Uterus (tissue), 4 donors: Measurements from ENCODE around the gene TMEM62. TPM values are rescaled to one million over a fixed set of nuclear protein-coding genes. Genes with fewer than 3 reads are reported as not detected.

Experiments used
- DNase-seq, 2 donors: peaks; one replicate each; pipeline ENCODE4 v3.0.0-alpha.2; 2019 to 2020
- H3K27ac ChIP-seq, 2 donors: fragments of 200-600 bp; sonication (generic); 1 replicate in 1 of 2; 2 replicates in 1 of 2; pipeline ENCODE4 v1.5.1; 2016 to 2018
- H3K27me3 ChIP-seq, 2 donors: fragments of 200-600 bp; sonication (generic); one replicate each; pipeline ENCODE4 v1.5.1; 2018 to 2019; ENCODE audit warnings: control low read depth in 1 of 2
- H3K36me3 ChIP-seq, 2 donors: fragments of 200-600 bp; sonication (generic); one replicate each; pipeline ENCODE4 v1.5.1; 2019; ENCODE audit warnings: control low read depth in 1 of 2
- H3K4me1 ChIP-seq, 2 donors: fragments of 200-600 bp; sonication (generic); one replicate each; pipeline ENCODE4 v1.5.1; 2018 to 2019; ENCODE audit warnings: control low read depth in 1 of 2
- H3K4me3 ChIP-seq, 2 donors: fragments of 200-600 bp; sonication (generic); 1 replicate in 1 of 2; 2 replicates in 1 of 2; pipeline ENCODE4 v1.5.1; 2018 to 2019; ENCODE audit warnings: mild to moderate bottlenecking in 1 of 2
- H3K9me3 ChIP-seq, 2 donors: fragments of 200-600 bp; sonication (generic); one replicate each; pipeline ENCODE4 v1.5.1; 2019; ENCODE audit warnings: control low read depth in 1 of 2
- POLR2A ChIP-seq, 2 donors: fragments of 450-650 bp; IDR thresholded peaks; one replicate each; pipeline ENCODE4 v1.6.1; 2016; ENCODE audit warnings: antibody characterized with exemption in 2 of 2, mild to moderate bottlenecking in 1 of 2, moderate library complexity in 1 of 2
- intact Hi-C: fragments of 100-400 bp; cut with DNase I; formaldehyde crosslinking; loops from one replicate; pipeline ENCODE4 v1.15.1; 2023; ENCODE audit warnings: low total_unique reads
- total RNA-seq, 4 donors: library from RNA; depleted of rRNA in 3 of 4; stranded (reverse); fragments of >200 nt in 3 of 4; gene quantifications; one replicate each; pipeline versions ENCODE4 v1.1.0 to v1.2.4, GENCODE V29; 2014 to 2023
- TF ChIP-seq, protein P1 (sequence below), 4 experiments: fragments of 200-600 bp in 2 of 4; fragments of 450-650 bp in 2 of 4; sonication (generic) in 2 of 4; IDR thresholded peaks; one replicate each; pipeline ENCODE4 v1.5.1; 2016 to 2019; ENCODE audit warnings: antibody characterized with exemption in 4 of 4, mild to moderate bottlenecking in 2 of 4, moderate library complexity in 1 of 4
- donor health status: DM: yes; HTN: yes; CAD: no.

TMEM62 gene
- total RNA-seq: 10 to 100 TPM; 18.8 to 56.6 (median 22.5) TPM

GRCh38 chr15:43133430-43134156 lies at the start of gene TMEM62:
TSS of gene TMEM62 (plus strand) at chr15:43133586. CDS start at chr15:43133803, 217 bp downstream.
- intact Hi-C loops: no loop called here
- TF ChIP-seq, protein P1, sequence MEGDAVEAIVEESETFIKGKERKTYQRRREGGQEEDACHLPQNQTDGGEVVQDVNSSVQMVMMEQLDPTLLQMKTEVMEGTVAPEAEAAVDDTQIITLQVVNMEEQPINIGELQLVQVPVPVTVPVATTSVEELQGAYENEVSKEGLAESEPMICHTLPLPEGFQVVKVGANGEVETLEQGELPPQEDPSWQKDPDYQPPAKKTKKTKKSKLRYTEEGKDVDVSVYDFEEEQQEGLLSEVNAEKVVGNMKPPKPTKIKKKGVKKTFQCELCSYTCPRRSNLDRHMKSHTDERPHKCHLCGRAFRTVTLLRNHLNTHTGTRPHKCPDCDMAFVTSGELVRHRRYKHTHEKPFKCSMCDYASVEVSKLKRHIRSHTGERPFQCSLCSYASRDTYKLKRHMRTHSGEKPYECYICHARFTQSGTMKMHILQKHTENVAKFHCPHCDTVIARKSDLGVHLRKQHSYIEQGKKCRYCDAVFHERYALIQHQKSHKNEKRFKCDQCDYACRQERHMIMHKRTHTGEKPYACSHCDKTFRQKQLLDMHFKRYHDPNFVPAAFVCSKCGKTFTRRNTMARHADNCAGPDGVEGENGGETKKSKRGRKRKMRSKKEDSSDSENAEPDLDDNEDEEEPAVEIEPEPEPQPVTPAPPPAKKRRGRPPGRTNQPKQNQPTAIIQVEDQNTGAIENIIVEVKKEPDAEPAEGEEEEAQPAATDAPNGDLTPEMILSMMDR (IDR thresholded peaks at IDR 0.05): peak in 2 of 4 experiments; percentile 1 to 6
- peak; percentile 38 to 67 for TF ChIP-seq POLR2A (IDR thresholded peaks at IDR 0.05)
- Histone ChIP-seq H3K27ac (peak within 1 kb of the TSS; percentile 77 to 84), H3K4me1 (no peaks in the 10 kb centered on the region), H3K9me3 (no peaks in the 10 kb centered on the region), H3K36me3 (no peaks in the 10 kb centered on the region), H3K4me3 (peak within 1 kb of the TSS; percentile 63 to 87), H3K27me3 (no peaks in the 10 kb centered on the region)
- peak; percentile 62 to 72 for DNase-seq

- Histone ChIP-seq H3K27me3 (no peaks in the 10 kb centered on the region), H3K36me3 (no peaks in the 10 kb centered on the region), H3K4me1 (peaks cover 0 to 10% of the 10 kb centered on the region in 2 donors), H3K9me3 (no peaks in the 10 kb centered on the region), H3K27ac (peak overlapping the region; percentile 66 to 71), H3K4me3 (no peak overlapping the region)
- intact Hi-C loops: no loop called here
- TF ChIP-seq, protein P1 (IDR thresholded peaks at IDR 0.05): no peak
- TF ChIP-seq POLR2A (IDR thresholded peaks at IDR 0.05): no peak
- DNase-seq: no peak
These were observed 47.5 kb upstream of the TMEM62 start for GRCh38 chr15:43085921-43086320.

DNA sequence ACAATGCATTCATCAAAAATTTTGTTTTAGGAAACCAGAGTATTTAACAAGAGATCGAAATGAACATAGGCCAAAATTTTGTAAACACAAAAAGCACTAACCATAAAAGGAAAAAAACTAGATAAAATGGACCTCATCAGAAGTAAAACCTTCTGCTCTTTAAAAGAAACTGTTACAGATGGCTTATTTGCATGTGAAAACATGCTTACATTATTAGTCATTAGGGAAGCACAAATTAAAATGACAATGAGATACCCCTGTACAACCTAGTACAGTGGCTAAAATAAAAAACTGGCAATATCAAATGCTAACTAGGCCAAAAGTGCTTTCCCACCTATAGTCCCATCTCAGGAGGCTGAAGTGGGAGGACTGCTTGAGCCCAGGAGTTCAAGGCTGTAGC lies 46.8 kb upstream of the TMEM62 start:
- no peak for TF ChIP-seq POLR2A (IDR thresholded peaks at IDR 0.05)
- TF ChIP-seq, protein P1 (IDR thresholded peaks at IDR 0.05): no peak
- peak overlapping the region; percentile 66 to 71 for H3K27ac ChIP-seq

DNA sequence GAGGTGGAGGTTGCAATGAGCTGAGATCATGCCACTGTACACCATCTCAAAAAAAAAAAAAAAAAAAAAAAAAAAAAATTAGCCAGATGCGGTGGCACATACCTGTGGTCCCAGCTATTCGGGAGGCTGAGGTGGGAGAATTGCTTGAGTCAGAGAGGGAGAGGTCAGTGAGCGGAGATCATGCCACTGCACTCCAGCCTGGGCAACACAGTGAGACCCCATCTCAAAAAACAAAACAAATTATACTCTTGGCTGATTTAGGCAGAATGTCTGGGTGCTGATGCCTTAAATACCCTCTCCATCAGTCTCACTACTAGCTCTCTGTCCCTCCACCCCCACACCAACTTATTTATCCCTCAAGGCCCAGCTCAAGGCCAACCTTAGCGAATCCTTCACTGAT lies 41.5 kb upstream of the TMEM62 start:
- TF ChIP-seq, protein P1 (IDR thresholded peaks at IDR 0.05): no peak
- TF ChIP-seq POLR2A (IDR thresholded peaks at IDR 0.05): no peak
- Histone ChIP-seq H3K27ac (peak overlapping the region in 1 of 2 donors; percentile 14), H3K4me3 (no peak overlapping the region), H3K36me3 (no peaks in the 10 kb centered on the region), H3K27me3 (no peaks in the 10 kb centered on the region), H3K9me3 (no peaks in the 10 kb centered on the region), H3K4me1 (no peaks in the 10 kb centered on the region)
- DNase-seq: no peak
- intact Hi-C loops: no loop called here

More for the DNA sequence above, 46.8 kb upstream of the TMEM62 start:
- no peak overlapping the region for H3K4me3 ChIP-seq
- no peaks in the 10 kb centered on the region for H3K27me3 ChIP-seq
- H3K4me1 ChIP-seq: peaks cover 0 to 10% of the 10 kb centered on the region in 2 donors
- H3K36me3 ChIP-seq: no peaks in the 10 kb centered on the region
- no peak for DNase-seq
- intact Hi-C loops: no loop called here
- H3K9me3 ChIP-seq: no peaks in the 10 kb centered on the region

DNA sequence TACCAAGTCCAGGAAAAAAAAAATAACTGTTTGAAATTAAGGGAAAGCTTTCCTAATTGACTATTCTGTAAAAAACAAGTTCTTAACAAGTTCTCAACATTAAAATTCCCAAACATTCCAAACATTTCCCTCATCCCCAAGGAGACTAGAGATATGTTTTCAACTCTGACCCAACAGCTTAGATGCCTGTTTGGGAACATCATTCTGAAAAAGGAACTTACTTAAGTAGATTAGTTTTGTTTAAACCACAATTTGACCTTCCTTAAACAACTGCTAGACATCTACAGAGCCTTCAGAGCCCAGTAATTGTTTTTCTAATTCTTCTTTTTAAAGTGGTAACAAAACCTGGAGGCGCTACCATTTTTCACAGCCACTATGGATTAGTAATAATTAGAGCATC lies 40.4 kb upstream of the TMEM62 start:
- no peaks in the 10 kb centered on the region for H3K9me3 ChIP-seq
- peak overlapping the region in 1 of 2 donors; percentile 41 for H3K27ac ChIP-seq
- no peak for TF ChIP-seq POLR2A (IDR thresholded peaks at IDR 0.05)
- TF ChIP-seq, protein P1 (IDR thresholded peaks at IDR 0.05): no peak
- no peaks in the 10 kb centered on the region for H3K4me1 ChIP-seq
- no peak overlapping the region for H3K4me3 ChIP-seq
- DNase-seq: no peak
- H3K36me3 ChIP-seq: no peaks in the 10 kb centered on the region
- intact Hi-C loops: no loop called here
- no peaks in the 10 kb centered on the region for H3K27me3 ChIP-seq
